ENCODE results near the gene CASK. TPM values are rescaled to one million over a fixed set of nuclear protein-coding genes. Genes with fewer than 3 reads are reported as not detected.

CASK gene
- total and polyA plus RNA-seq, 9 of the 15 experiments (the other 6 are each of a cell fraction or from before 2014, with no cell fraction given) = 1.3 to 7.4 (median 5.2) TPM

DNA sequence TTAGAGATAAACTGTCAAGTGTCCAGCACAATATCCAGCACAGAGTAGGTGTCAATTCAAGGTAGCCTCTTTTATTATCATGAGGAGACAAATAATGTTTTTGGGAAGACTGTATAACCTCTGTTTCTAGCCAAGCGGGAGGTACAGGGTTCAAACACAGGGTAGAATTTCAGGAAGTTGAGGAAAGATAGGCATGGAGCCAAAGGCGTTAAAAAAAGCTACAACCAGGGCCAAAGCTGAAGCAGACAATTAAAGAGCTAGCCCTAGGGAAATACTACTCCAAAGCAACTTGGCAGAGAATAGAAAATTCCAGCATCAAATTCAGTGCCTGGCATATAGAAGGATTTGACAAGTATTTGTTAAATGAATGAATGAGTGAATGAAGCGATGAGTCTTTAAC lies 40.0 kb upstream of the CASK start:
- CTCF ChIA-PET (ENCODE audit: low intra/inter-chr PET ratio) = no interaction called here
- 17% methylated on average over 3 of the region's 3 CpGs for WGBS (ENCODE audit: insufficient coverage, low coverage, missing lambda C conversion rate)
- Histone ChIP-seq H2AFZ (ENCODE audit: low read depth, low read length) (no peak overlapping the region), H3K79me2 (ENCODE audit: control insufficient read depth, insufficient read depth, low read length) (no peaks in the 10 kb centered on the region), H4K20me1 (replicated peaks; ENCODE audit: control insufficient read depth, insufficient read depth, low read length) (no peaks in the 10 kb centered on the region), H3K4me2 (ENCODE audit: insufficient read depth, low read length) (no peak overlapping the region), H3K9ac (ENCODE audit: insufficient read depth in 1 of 2, low read depth in 2 of 2, low read length in 2 of 2) (no peak overlapping the region), H3K9me3 (replicated peaks; ENCODE audit: control insufficient read depth, insufficient read depth, low read depth, low read length) (no peaks in the 10 kb centered on the region), H3K9me1 (ENCODE audit: control insufficient read depth, insufficient read depth, low read length) (no peaks in the 10 kb centered on the region), H3K4me3 (no peak overlapping the region), H3K36me3 (ENCODE audit: control insufficient read depth, insufficient read depth, low read length) (no peaks in the 10 kb centered on the region), H3K27ac (ENCODE audit: extremely low read depth, low read depth, low read length) (no peak overlapping the region), H3K4me1 (replicated peaks in 1 of 2; ENCODE audit: control insufficient read depth in 2 of 2, insufficient read depth in 2 of 2, low read length in 2 of 2) (no peaks in the 10 kb centered on the region), H3K27me3 (ENCODE audit: control insufficient read depth in 2 of 2, insufficient read depth in 2 of 2, low read length in 2 of 2) (no peaks in the 10 kb centered on the region)
- TF ChIP-seq RFX7 (CRISPR knock-in tag; IDR thresholded peaks at IDR 0.05) (no peak), NFIC (IDR thresholded peaks at IDR 0.05) (peak; percentile 48)
- intact Hi-C loops (cut with micrococcal nuclease) (no loop called here), in situ Hi-C loops (cut with MboI) (no loop called here)
- ATAC-seq = no peak
- BruUV-seq (replicated peaks) = no TSS peak
- POLR2A ChIA-PET = no interaction called here
- peak in 1 of 4 experiments; percentile 1 for DNase-seq (ENCODE audit: extremely low read depth in 1 of 4, low spot score in 3 of 4)
- no peak for FAIRE-seq

DNA sequence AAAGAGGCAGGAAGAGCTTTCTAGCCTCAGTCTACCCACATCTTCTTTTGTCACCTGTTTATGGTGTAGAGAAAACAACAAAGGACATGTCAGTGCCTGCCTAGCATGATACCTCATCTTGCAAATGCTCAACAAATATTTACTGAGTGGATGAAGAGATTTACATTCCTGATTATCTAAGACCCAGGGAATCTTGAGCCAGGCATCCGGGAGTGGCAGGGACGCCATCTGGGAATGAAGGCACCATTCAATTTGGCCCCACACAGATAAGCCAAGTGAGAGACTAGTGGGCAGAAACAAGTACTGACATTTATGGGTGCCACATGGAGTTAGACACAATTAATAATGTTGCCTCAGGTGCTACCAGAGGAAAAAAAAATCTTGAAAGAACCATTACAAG lies 36.8 kb upstream of the CASK start:
- no peak for ATAC-seq
- Histone ChIP-seq H4K20me1 (replicated peaks; ENCODE audit: control insufficient read depth, insufficient read depth, low read length) (no peaks in the 10 kb centered on the region), H3K27me3 (ENCODE audit: control insufficient read depth in 2 of 2, insufficient read depth in 2 of 2, low read length in 2 of 2) (no peaks in the 10 kb centered on the region), H3K9ac (ENCODE audit: insufficient read depth in 1 of 2, low read depth in 2 of 2, low read length in 2 of 2) (no peak overlapping the region), H2AFZ (ENCODE audit: low read depth, low read length) (no peak overlapping the region), H3K9me1 (ENCODE audit: control insufficient read depth, insufficient read depth, low read length) (no peaks in the 10 kb centered on the region), H3K27ac (ENCODE audit: extremely low read depth, low read depth, low read length) (no peak overlapping the region), H3K4me2 (ENCODE audit: insufficient read depth, low read length) (no peak overlapping the region), H3K9me3 (replicated peaks; ENCODE audit: control insufficient read depth, insufficient read depth, low read depth, low read length) (no peaks in the 10 kb centered on the region), H3K4me1 (replicated peaks in 1 of 2; ENCODE audit: control insufficient read depth in 2 of 2, insufficient read depth in 2 of 2, low read length in 2 of 2) (peaks cover 0 to 12% of the 10 kb centered on the region in 2 experiments; a peak in 3 of 5 replicates), H3K79me2 (ENCODE audit: control insufficient read depth, insufficient read depth, low read length) (no peaks in the 10 kb centered on the region), H3K4me3 (no peak overlapping the region), H3K36me3 (ENCODE audit: control insufficient read depth, insufficient read depth, low read length) (no peaks in the 10 kb centered on the region)
- intact Hi-C loops (cut with micrococcal nuclease) = no loop called here
- in situ Hi-C loops (cut with MboI) = no loop called here
- 8% methylated on average over 2 of the region's 2 CpGs for WGBS (ENCODE audit: insufficient coverage, low coverage, missing lambda C conversion rate)
- no TSS peak for BruUV-seq (replicated peaks)
- ChIA-PET POLR2A (interaction anchor here (0.5 kb wide), 1 partner anchor 28 kb away, joined by 4 read pairs; no protein-coding TSS in a partner anchor), CTCF (ENCODE audit: low intra/inter-chr PET ratio) (no interaction called here)
- FAIRE-seq = no peak
- no peak for DNase-seq (ENCODE audit: extremely low read depth in 1 of 4, low spot score in 3 of 4)
- no peak for TF ChIP-seq SMAD2 (IDR thresholded peaks at IDR 0.05; ENCODE audit: low read depth, low read length)
- TF ChIP-seq, protein P1, sequence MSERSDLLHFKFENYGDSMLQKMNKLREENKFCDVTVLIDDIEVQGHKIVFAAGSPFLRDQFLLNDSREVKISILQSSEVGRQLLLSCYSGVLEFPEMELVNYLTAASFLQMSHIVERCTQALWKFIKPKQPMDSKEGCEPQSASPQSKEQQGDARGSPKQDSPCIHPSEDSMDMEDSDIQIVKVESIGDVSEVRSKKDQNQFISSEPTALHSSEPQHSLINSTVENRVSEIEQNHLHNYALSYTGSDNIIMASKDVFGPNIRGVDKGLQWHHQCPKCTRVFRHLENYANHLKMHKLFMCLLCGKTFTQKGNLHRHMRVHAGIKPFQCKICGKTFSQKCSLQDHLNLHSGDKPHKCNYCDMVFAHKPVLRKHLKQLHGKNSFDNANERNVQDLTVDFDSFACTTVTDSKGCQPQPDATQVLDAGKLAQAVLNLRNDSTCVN (CRISPR knock-in tag; IDR thresholded peaks at IDR 0.05) = no peak
- TF ChIP-seq NFIX (CRISPR knock-in tag; IDR thresholded peaks at IDR 0.05; ENCODE audit: low read depth) = no peak
- no peak for TF ChIP-seq ZNF584 (CRISPR knock-in tag; IDR thresholded peaks at IDR 0.05; ENCODE audit: low read depth)
- no peak for TF ChIP-seq NFIC (IDR thresholded peaks at IDR 0.05)
- no peak for TF ChIP-seq TEAD1 (CRISPR knock-in tag; IDR thresholded peaks at IDR 0.05)
- TF ChIP-seq ILK (tag; IDR thresholded peaks at IDR 0.05; ENCODE audit: borderline replicate concordance, low read depth) = no peak
- TF ChIP-seq STAT5A (IDR thresholded peaks at IDR 0.05; ENCODE audit: borderline replicate concordance, low read length) = no peak
- TF ChIP-seq MYNN (IDR thresholded peaks at IDR 0.05) = no peak
- TF ChIP-seq MYNN (CRISPR knock-in tag; IDR thresholded peaks at IDR 0.05) = no peak
- TF ChIP-seq GATAD2A (IDR thresholded peaks at IDR 0.05) = no peak
- no peak for TF ChIP-seq RNF2 (IDR thresholded peaks at IDR 0.05)
- TF ChIP-seq, protein P2, sequence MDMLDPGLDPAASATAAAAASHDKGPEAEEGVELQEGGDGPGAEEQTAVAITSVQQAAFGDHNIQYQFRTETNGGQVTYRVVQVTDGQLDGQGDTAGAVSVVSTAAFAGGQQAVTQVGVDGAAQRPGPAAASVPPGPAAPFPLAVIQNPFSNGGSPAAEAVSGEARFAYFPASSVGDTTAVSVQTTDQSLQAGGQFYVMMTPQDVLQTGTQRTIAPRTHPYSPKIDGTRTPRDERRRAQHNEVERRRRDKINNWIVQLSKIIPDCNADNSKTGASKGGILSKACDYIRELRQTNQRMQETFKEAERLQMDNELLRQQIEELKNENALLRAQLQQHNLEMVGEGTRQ (CRISPR knock-in tag; IDR thresholded peaks at IDR 0.05) = no peak
- TF ChIP-seq, protein P3, sequence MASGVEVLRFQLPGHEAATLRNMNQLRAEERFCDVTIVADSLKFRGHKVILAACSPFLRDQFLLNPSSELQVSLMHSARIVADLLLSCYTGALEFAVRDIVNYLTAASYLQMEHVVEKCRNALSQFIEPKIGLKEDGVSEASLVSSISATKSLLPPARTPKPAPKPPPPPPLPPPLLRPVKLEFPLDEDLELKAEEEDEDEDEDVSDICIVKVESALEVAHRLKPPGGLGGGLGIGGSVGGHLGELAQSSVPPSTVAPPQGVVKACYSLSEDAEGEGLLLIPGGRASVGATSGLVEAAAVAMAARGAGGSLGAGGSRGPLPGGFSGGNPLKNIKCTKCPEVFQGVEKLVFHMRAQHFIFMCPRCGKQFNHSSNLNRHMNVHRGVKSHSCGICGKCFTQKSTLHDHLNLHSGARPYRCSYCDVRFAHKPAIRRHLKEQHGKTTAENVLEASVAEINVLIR (CRISPR knock-in tag; IDR thresholded peaks at IDR 0.05) = no peak
